Hepatocyte (in vitro differentiated cells): Measurements from ENCODE around the gene TM4SF20. TPM values are rescaled to one million over a fixed set of nuclear protein-coding genes. Genes with fewer than 3 reads are reported as not detected.

ENCODE experiments used
- DNase-seq: peaks from one replicate; pipeline ENCODE4 v3.0.0-alpha.2; 2016; ENCODE audit warnings: low spot score
- H2AFZ ChIP-seq: fragments of 200-600 bp; sonication (generic); 2 replicates; pipeline ENCODE4 v1.6.0; 2016; ENCODE audit warnings: antibody characterized with exemption, mild to moderate bottlenecking
- H3K27ac ChIP-seq: fragments of 200-600 bp; sonication (generic); 2 replicates; pipeline ENCODE4 v1.5.1; 2016; ENCODE audit warnings: mild to moderate bottlenecking
- H3K27me3 ChIP-seq: fragments of 200-600 bp; sonication (generic); 2 replicates; pipeline ENCODE4 v1.6.1; 2016
- H3K36me3 ChIP-seq: fragments of 200-600 bp; sonication (generic); replicated peaks from 2 replicates; pipeline ENCODE4 v1.5.1; 2016; ENCODE audit warnings: low read depth; ENCODE audit not compliant: insufficient read depth
- H3K4me1 ChIP-seq: fragments of 200-600 bp; sonication (generic); 2 replicates; pipeline ENCODE4 v1.5.1; 2016; ENCODE audit warnings: mild to moderate bottlenecking, moderate library complexity; ENCODE audit not compliant: insufficient read depth
- H3K4me2 ChIP-seq: fragments of 200-600 bp; sonication (generic); 2 replicates; pipeline ENCODE4 v1.6.0; 2016
- H3K4me3 ChIP-seq: fragments of 200-600 bp; sonication (generic); 2 replicates; pipeline ENCODE4 v1.5.1; 2016; ENCODE audit warnings: mild to moderate bottlenecking
- H3K79me2 ChIP-seq: fragments of 200-600 bp; sonication (generic); 2 replicates; pipeline ENCODE4 v1.6.0; 2017; ENCODE audit warnings: mild to moderate bottlenecking
- H3K9me2 ChIP-seq: fragments of 200-600 bp; sonication (generic); replicated peaks from 2 replicates; pipeline ENCODE4 v1.6.0; 2017; ENCODE audit warnings: mild to moderate bottlenecking; ENCODE audit not compliant: insufficient read depth
- H3K9me3 ChIP-seq: fragments of 200-600 bp; sonication (generic); 2 replicates; pipeline ENCODE4 v1.5.1; 2016; ENCODE audit warnings: low read depth, mild to moderate bottlenecking
- H4K20me1 ChIP-seq: fragments of 200-600 bp; sonication (generic); 2 replicates; pipeline ENCODE4 v1.6.0; 2016; ENCODE audit warnings: mild to moderate bottlenecking; ENCODE audit not compliant: insufficient read depth, poor library complexity, severe bottlenecking
- CTCF ChIP-seq: fragments of 200-600 bp; sonication (generic); IDR thresholded peaks from 2 replicates; pipeline ENCODE4 v1.5.1; 2016; ENCODE audit warnings: antibody characterized with exemption, mild to moderate bottlenecking; ENCODE audit not compliant: poor library complexity
- EZH2 ChIP-seq: fragments of 200-600 bp; sonication (generic); IDR thresholded peaks from 2 replicates; pipeline ENCODE4 v1.6.1; 2016; ENCODE audit warnings: antibody characterized with exemption, mild to moderate bottlenecking, borderline replicate concordance
- EZH2phosphoT487 ChIP-seq: fragments of 200-600 bp; sonication (generic); IDR thresholded peaks from one replicate; pipeline ENCODE4 v1.6.1; 2018; ENCODE audit warnings: antibody characterized with exemption, mild to moderate bottlenecking, low read depth, moderate library complexity; ENCODE audit not compliant: unreplicated experiment, severe bottlenecking
- WGBS: methylation state at CpG from one replicate; pipeline ENCODE4 v1.1.6; 2016; ENCODE audit warnings: low lambda C conversion rate; ENCODE audit errors: missing lambda C conversion rate; 5-methylcytosine and 5-hydroxymethylcytosine counted together
- polyA plus RNA-seq: library from polyadenylated mRNA; unstranded; fragments of >200 nt; fragmentation: Nextera tagmentation; extraction: Ambion mirVana; gene quantifications from 2 replicates; pipeline ENCODE4 v1.2.1, GENCODE V29; 2016
- total RNA-seq: library from RNA; depleted of rRNA; stranded (reverse); fragments of >200 nt; gene quantifications from 2 replicates; pipeline ENCODE4 v1.2.3, GENCODE V29; 2014

Gene TM4SF20
- total and polyA plus RNA-seq, 2 experiments from 2014 or later, result 14.2 to 46.6 TPM

GRCh38 chr2:227347117-227347516, 32.0 kb downstream of the TM4SF20 start:
- TF ChIP-seq EZH2phosphoT487 (no peak), CTCF (no peak), EZH2 (no peak)
- 79% methylated on average over 7 of the region's 7 CpGs for WGBS
- no peaks in the 10 kb centered on the region for H3K36me3 ChIP-seq

GRCh38 chr2:227344231-227344630, 34.9 kb downstream of the TM4SF20 start:
- TF ChIP-seq CTCF (no peak), EZH2 (no peak), EZH2phosphoT487 (no peak)
- H3K4me1 ChIP-seq, result peaks cover 5% of the 10 kb centered on the region
- H4K20me1 ChIP-seq, result no peaks in the 10 kb centered on the region
- H3K27me3 ChIP-seq, result no peaks in the 10 kb centered on the region
- no peak overlapping the region for H3K4me2 ChIP-seq
- H3K9me2 ChIP-seq, result no peaks in the 10 kb centered on the region
- H2AFZ ChIP-seq, result no peak overlapping the region
- no peaks in the 10 kb centered on the region for H3K36me3 ChIP-seq
- H3K79me2 ChIP-seq, result no peaks in the 10 kb centered on the region
- H3K9me3 ChIP-seq, result no peaks in the 10 kb centered on the region
- WGBS, result 89% methylated on average over 2 of the region's 2 CpGs
- H3K27ac ChIP-seq, result no peak overlapping the region
- H3K4me3 ChIP-seq, result no peak overlapping the region
- DNase-seq, result no peak

More at GRCh38 chr2:227347117-227347516, 32.0 kb downstream of the TM4SF20 start:
- Histone ChIP-seq H4K20me1 (no peaks in the 10 kb centered on the region), H3K27me3 (no peaks in the 10 kb centered on the region), H3K79me2 (peaks cover 4% of the 10 kb centered on the region), H3K4me3 (no peak overlapping the region), H2AFZ (no peak overlapping the region), H3K9me3 (no peaks in the 10 kb centered on the region), H3K9me2 (no peaks in the 10 kb centered on the region), H3K4me2 (no peak overlapping the region), H3K27ac (no peak overlapping the region), H3K4me1 (no peaks in the 10 kb centered on the region)
- DNase-seq, result no peak

GRCh38 chr2:227341553-227341952, 37.6 kb downstream of the TM4SF20 start:
- Histone ChIP-seq H3K27ac (no peak overlapping the region), H3K79me2 (no peaks in the 10 kb centered on the region), H3K4me3 (no peak overlapping the region), H4K20me1 (no peaks in the 10 kb centered on the region), H3K9me3 (no peaks in the 10 kb centered on the region), H3K36me3 (no peaks in the 10 kb centered on the region), H3K4me1 (peaks cover 5% of the 10 kb centered on the region), H3K27me3 (no peaks in the 10 kb centered on the region), H3K9me2 (no peaks in the 10 kb centered on the region), H2AFZ (no peak overlapping the region), H3K4me2 (no peak overlapping the region)
- WGBS, result 92% methylated on average over 2 of the region's 2 CpGs
- TF ChIP-seq EZH2phosphoT487, result no peak
- TF ChIP-seq CTCF, result no peak
- TF ChIP-seq EZH2, result no peak
- no peak for DNase-seq

GRCh38 chr2:227340106-227340505, 39.0 kb downstream of the TM4SF20 start:
- no peak for DNase-seq
- Histone ChIP-seq H3K9me2 (no peaks in the 10 kb centered on the region), H3K36me3 (no peaks in the 10 kb centered on the region), H4K20me1 (no peaks in the 10 kb centered on the region), H3K4me3 (no peak overlapping the region), H3K9me3 (no peaks in the 10 kb centered on the region), H3K27me3 (no peaks in the 10 kb centered on the region), H2AFZ (no peak overlapping the region), H3K27ac (no peak overlapping the region), H3K79me2 (no peaks in the 10 kb centered on the region), H3K4me2 (no peak overlapping the region), H3K4me1 (peaks cover 5% of the 10 kb centered on the region)
- 78% methylated on average over 6 of the region's 6 CpGs for WGBS
- no peak for TF ChIP-seq EZH2
- no peak for TF ChIP-seq CTCF
- no peak for TF ChIP-seq EZH2phosphoT487
